ENCODE data around the gene TRNAU1AP.
A peak's percentile ranks its signal among the peaks of the same experiment; 100 is the strongest.
"Not testable (repeated sequence)": the region's sequence is repeated elsewhere in the genome, so short reads cannot be mapped to it uniquely, and the experiment has no call there.

TRNAU1AP gene

DNA sequence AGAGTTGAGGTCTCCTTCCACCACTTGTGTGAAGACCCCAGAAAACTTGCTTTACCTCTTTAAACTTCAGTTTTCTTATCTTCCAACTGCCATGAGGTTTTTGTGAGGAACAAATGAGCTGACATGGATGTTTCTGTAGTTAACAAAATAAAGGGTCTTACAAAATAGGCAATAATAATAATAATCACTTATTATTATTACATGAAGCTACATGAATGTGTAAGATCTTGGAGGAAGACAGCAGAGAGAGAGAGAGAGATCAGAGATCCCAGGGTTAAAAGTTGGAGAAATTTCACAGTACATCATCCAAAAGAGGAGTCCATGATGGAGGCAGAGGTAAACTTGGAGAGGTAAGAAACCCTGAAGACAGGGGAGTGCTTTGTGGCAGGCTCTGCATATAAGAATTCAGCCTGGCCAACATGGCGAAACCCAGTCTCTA lies 36.3 kb upstream of the TRNAU1AP start:
- no peaks in the 10 kb centered on the region for H3K9me3 Mint-ChIP-seq
- H3K27ac Mint-ChIP-seq, result peak overlapping the region; percentile 56
- H3K4me1 Mint-ChIP-seq, result peaks cover 50% of the 10 kb centered on the region
- H3K4me3 Mint-ChIP-seq, result no peak overlapping the region
- no peaks in the 10 kb centered on the region for H3K27me3 Mint-ChIP-seq
- H3K36me3 Mint-ChIP-seq, result peaks cover 34% of the 10 kb centered on the region
- CTCF ChIA-PET, result interaction anchor here (0.7 to 2.5 kb wide), 6 partner anchors 63 to 470 kb away, joined by 3 to 9 read pairs (median 4); no protein-coding TSS in a partner anchor
- DNase-seq, result no peak

DNA sequence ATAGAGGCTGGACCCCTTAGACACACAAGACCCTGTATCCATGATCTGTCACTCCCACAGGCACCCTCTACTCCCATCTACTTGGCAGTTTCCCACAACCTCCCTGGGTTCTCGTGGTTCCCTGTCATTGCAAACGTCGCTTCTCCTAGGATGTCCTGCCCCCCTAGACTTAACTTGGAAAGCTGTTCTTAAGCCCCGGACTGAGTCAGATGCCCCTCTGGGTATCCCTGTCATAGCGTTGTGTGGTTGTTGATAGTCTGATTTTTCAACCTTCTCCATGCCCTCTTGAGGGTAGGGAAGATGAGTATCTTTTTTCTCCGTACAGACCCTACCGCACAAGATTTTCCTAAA lies 35.3 kb upstream of the TRNAU1AP start:
- DNase-seq, result no peak
- H3K27ac Mint-ChIP-seq, result peak overlapping the region; percentile 91
- H3K4me1 Mint-ChIP-seq, result peaks cover 46% of the 10 kb centered on the region
- H3K27me3 Mint-ChIP-seq, result no peaks in the 10 kb centered on the region
- H3K4me3 Mint-ChIP-seq, result peak overlapping the region; percentile 86
- H3K36me3 Mint-ChIP-seq, result peaks cover 29% of the 10 kb centered on the region
- CTCF ChIA-PET, result interaction anchor here (1.5 to 2.5 kb wide), 5 partner anchors 9 to 360 kb away, joined by 3 to 9 read pairs (median 5); no protein-coding TSS in a partner anchor
- H3K9me3 Mint-ChIP-seq, result no peaks in the 10 kb centered on the region

DNA sequence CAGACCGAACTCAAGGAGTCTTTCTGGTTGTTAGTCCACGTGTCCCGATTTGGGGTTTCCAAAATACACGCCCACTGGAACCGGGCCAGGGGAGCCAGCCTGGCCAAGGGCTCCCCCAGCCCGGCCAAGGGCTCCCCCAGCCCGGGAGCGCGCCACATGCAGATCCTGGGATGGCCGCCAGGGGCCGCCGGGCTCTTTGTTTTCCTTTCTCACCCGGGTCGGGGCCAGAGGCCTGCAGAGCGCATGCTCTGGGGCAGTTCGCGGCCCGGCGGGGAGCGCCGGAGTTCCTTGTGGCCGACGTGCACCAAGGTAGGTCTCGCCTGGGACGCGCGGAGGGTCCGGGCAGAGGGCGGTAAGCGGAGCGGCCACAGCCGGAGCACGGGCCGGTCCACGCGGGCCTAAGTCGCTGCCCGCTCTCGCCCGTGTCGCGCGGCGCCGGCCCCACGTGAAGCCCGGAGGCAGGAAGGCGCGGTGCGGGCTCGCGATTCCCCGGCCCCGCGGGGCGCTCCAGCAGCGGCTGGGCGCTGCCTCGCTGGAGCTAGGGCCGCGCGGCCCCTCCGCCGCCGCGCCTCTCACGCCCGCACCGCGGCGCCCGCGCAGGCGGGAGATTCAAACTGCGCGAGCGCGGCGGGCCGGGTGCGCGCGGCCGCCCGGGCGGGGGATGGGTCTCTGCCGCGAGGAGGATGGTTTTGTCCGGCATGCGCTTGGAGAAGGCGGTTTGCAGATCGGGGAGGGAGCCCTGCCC lies 34.7 kb upstream of the TRNAU1AP start:
- Mint-ChIP-seq H3K4me3 (peak overlapping the region; percentile 86), H3K27ac (peak overlapping the region; percentile 91), H3K36me3 (peaks cover 27% of the 10 kb centered on the region), H3K27me3 (no peaks in the 10 kb centered on the region), H3K9me3 (no peaks in the 10 kb centered on the region), H3K4me1 (peaks cover 46% of the 10 kb centered on the region)
- CTCF ChIA-PET, result interaction anchor here (0.7 to 2.0 kb wide), 10 partner anchors 8 to 364 kb away, joined by 3 to 5 read pairs (median 3); partner anchors contain the start of gene YTHDF2
- peak; percentile 92 for DNase-seq

- Mint-ChIP-seq H3K9me3 (no peaks in the 10 kb centered on the region), H3K4me1 (peaks cover 51% of the 10 kb centered on the region), H3K4me3 (peak overlapping the region; percentile 77), H3K36me3 (peaks cover 28% of the 10 kb centered on the region), H3K27me3 (no peaks in the 10 kb centered on the region), H3K27ac (peak overlapping the region; percentile 87)
- DNase-seq, result peak; percentile 54
- CTCF ChIA-PET, result interaction anchor here (0.7 to 2.0 kb wide), 10 partner anchors 9 to 363 kb away, joined by 3 to 5 read pairs (median 3); partner anchors contain the start of gene YTHDF2
Measured at GRCh38 chr1:28518745-28519341, 34.0 kb upstream of the TRNAU1AP start.

- Mint-ChIP-seq H3K4me3 (peak overlapping the region; percentile 55), H3K4me1 (peaks cover 46% of the 10 kb centered on the region), H3K27me3 (no peaks in the 10 kb centered on the region), H3K27ac (peak overlapping the region; percentile 42), H3K36me3 (peaks cover 28% of the 10 kb centered on the region), H3K9me3 (no peaks in the 10 kb centered on the region)
- no peak for DNase-seq
- CTCF ChIA-PET, result interaction anchor here (0.8 kb wide), 1 partner anchor 83 kb away, joined by 3 read pairs; no protein-coding TSS in a partner anchor
Measured at GRCh38 chr1:28519946-28520725, 32.7 kb upstream of the TRNAU1AP start.

DNA sequence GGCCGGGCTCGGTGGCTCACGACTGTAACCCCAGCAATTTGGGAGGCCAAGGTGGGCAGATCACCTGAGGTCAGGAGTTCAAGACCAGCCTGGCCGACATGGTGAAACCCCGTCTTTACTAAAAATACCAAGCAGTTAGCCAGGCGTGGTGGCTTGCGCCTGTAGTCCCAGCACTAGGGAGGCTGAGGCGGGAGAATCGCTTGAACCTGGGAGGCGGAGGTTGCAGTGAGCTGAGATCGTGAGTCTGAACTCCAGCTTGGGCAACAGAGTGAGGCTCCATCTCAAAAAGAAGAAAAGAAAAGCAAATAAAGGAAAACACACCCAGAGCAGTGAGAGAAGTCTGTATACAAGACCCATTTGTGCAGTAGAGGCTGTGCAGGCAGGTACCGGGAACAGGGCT lies 32.1 kb upstream of the TRNAU1AP start:
- not testable (repeated sequence) for DNase-seq

DNA sequence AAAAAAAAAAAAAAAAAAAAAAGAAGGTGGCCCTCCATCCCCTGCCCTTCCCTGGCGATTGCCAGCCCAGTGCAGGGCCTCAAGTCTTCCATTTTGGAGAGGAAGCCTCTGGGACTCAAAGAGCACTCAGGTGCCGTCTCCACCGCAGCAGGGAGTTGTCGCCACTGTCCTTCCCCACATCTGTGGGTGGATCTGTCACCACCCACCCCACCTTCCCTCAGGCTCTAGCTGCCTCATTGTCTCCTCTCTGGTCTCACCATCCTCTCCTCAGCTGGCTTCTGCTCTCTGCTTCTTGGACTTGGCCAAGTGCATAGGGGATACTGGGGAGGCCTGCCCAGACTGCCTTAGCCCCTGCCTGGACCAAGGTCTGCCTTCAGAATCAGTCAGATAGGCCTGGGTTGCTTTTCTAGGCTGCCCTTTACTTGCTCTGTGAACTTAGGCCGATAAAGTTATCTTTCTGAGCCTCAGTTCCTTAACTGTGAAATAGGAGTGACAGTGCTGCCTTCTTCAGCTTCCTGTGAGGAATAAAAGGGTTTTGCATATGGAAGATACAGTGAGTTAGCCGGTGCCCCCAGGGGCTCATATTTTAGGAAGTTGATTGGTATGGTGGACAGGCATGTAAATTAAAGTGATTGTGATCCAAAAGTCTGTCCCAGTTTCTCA lies 31.3 kb upstream of the TRNAU1AP start:
- CTCF ChIA-PET, result interaction anchor here (1.3 kb wide), 1 partner anchor 30 kb away, joined by 3 read pairs; no protein-coding TSS in a partner anchor
- peak overlapping the region; percentile 52 for H3K27ac Mint-ChIP-seq
- no peak overlapping the region for H3K4me3 Mint-ChIP-seq
- no peak for DNase-seq
- no peaks in the 10 kb centered on the region for H3K9me3 Mint-ChIP-seq
- peaks cover 28% of the 10 kb centered on the region for H3K36me3 Mint-ChIP-seq
- peaks cover 44% of the 10 kb centered on the region for H3K4me1 Mint-ChIP-seq
- H3K27me3 Mint-ChIP-seq, result no peaks in the 10 kb centered on the region

More for the DNA sequence above, 32.1 kb upstream of the TRNAU1AP start:
- not testable (repeated sequence) for H3K9me3 Mint-ChIP-seq, H3K27me3 Mint-ChIP-seq, H3K27ac Mint-ChIP-seq, H3K4me3 Mint-ChIP-seq
- H3K36me3 Mint-ChIP-seq, result peaks cover 29% of the 10 kb centered on the region
- peaks cover 46% of the 10 kb centered on the region for H3K4me1 Mint-ChIP-seq
- CTCF ChIA-PET, result interaction anchor here (1.3 kb wide), 1 partner anchor 31 kb away, joined by 3 read pairs; no protein-coding TSS in a partner anchor

DNA sequence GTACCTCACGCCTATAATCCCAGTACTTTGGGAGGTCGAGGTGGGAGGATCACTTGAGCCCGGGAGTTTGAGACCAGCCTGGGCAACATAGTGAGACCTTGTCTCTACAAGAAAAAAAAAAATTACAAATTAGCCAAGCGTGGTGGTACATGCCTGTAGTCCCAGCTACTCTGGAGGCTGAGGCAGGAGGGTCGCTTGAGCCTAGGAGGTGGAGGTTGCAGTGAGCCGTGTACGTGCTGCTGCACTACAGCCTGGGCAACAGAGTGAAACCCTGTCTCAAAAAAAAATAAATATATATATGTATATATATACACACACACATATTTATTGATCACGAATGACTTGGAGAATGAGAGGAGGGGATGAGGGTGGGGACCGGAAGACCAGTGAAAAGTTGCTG lies 30.3 kb upstream of the TRNAU1AP start:
- H3K27me3 Mint-ChIP-seq, H3K4me3 Mint-ChIP-seq, H3K9me3 Mint-ChIP-seq, DNase-seq, H3K27ac Mint-ChIP-seq: not testable (repeated sequence)
- Mint-ChIP-seq H3K36me3 (peaks cover 24% of the 10 kb centered on the region), H3K4me1 (peaks cover 38% of the 10 kb centered on the region)
- CTCF ChIA-PET, result interaction anchor here (0.6 kb wide), 1 partner anchor 241 kb away, joined by 3 read pairs; no protein-coding TSS in a partner anchor

DNA sequence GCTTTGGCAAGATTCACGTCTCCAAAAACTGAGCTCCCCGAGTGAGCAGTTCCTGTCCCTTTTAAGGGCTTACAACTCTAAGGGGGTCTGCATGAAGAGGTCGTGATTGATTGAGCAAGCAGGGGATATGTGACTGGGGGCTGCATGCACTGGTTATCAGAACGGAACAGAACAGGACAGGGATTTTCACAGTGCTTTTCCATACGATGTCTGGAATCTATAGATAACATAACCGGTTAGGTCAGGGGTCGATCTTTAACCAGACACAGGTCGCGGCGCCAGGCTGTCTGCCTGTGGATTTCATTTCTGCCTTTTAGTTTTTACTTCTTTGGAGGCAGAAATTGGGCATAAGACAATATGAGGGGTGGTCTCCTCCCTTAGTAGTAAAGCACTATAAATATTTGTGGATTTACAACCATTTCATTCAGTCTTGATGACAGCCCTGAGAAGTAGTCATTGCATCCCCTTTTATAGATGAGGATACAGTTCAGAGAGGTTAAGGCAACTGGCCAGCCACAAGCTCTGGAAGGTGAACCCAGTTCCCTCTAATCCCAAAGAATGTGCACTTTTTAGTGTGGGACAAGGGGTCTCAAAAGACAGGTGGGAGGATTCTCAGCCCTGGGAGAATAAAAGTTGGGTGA lies 27.8 kb upstream of the TRNAU1AP start:
- H3K9me3 Mint-ChIP-seq, H3K27me3 Mint-ChIP-seq, H3K4me3 Mint-ChIP-seq, H3K27ac Mint-ChIP-seq, CTCF ChIA-PET, DNase-seq: not testable (repeated sequence)
- Mint-ChIP-seq H3K4me1 (peaks cover 21% of the 10 kb centered on the region), H3K36me3 (peaks cover 24% of the 10 kb centered on the region)

GRCh38 chr1:28526886-28527285 lies 26.0 kb upstream of the TRNAU1AP start:
- CTCF ChIA-PET, result no interaction called here
- Mint-ChIP-seq H3K27me3 (no peaks in the 10 kb centered on the region), H3K9me3 (no peaks in the 10 kb centered on the region), H3K4me1 (peaks cover 11% of the 10 kb centered on the region), H3K4me3 (no peak overlapping the region), H3K36me3 (peaks cover 33% of the 10 kb centered on the region), H3K27ac (no peak overlapping the region)
- DNase-seq, result no peak

DNA sequence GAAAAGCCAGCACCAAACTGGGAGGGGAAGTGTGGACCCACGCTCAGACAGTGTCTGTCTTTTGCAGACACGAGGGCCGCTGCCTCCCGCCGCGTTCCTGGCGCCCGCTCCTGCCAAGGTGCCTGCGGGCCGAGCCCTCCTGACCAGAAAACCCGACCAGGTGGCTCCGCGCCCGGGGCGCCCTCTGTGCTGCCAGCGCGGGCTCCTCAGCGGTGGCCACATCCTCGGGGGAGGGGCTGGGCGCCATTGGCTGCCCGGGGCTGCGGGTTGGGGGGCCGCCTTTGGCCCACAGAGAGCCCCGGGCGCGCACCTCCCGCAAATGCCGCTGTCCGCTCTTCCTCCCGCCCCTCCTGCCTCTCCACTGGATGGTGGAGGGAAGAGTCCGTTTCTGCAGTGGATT lies 22.4 kb upstream of the TRNAU1AP start:
- Mint-ChIP-seq H3K4me3 (no peak overlapping the region), H3K4me1 (no peaks in the 10 kb centered on the region), H3K9me3 (no peaks in the 10 kb centered on the region), H3K27ac (no peak overlapping the region), H3K27me3 (no peaks in the 10 kb centered on the region), H3K36me3 (peaks cover 39% of the 10 kb centered on the region)
- CTCF ChIA-PET, result interaction anchor here (0.6 kb wide), 1 partner anchor 159 kb away, joined by 3 read pairs; no protein-coding TSS in a partner anchor
- no peak for DNase-seq

- H3K27ac Mint-ChIP-seq, result no peak overlapping the region
- H3K27me3 Mint-ChIP-seq, result no peaks in the 10 kb centered on the region
- H3K9me3 Mint-ChIP-seq, result no peaks in the 10 kb centered on the region
- no peak for DNase-seq
- no peaks in the 10 kb centered on the region for H3K4me1 Mint-ChIP-seq
- peaks cover 60% of the 10 kb centered on the region for H3K36me3 Mint-ChIP-seq
- no peak overlapping the region for H3K4me3 Mint-ChIP-seq
- CTCF ChIA-PET, result no interaction called here
Measured at GRCh38 chr1:28534671-28535070, 18.2 kb upstream of the TRNAU1AP start.

DNA sequence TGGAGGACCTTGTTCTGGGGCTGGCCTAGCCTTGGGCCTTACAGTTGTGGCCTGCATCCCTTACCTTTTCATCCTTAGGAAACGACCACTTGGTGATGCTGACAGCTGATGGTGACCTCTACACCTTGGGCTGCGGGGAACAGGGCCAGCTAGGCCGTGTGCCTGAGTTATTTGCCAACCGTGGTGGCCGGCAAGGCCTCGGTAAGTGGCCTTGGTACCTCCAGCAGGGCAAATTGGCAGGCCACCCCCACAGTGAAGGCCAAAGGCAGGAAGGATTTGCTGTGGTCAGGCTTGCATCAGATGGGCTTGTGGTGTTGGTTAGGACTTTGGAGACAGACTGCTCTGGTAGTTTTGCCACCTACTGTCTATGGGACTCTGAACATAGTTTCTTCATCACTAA lies 17.7 kb upstream of the TRNAU1AP start:
- Mint-ChIP-seq H3K4me1 (no peaks in the 10 kb centered on the region), H3K36me3 (peaks cover 57% of the 10 kb centered on the region), H3K27ac (no peak overlapping the region), H3K4me3 (no peak overlapping the region), H3K9me3 (no peaks in the 10 kb centered on the region), H3K27me3 (no peaks in the 10 kb centered on the region)
- DNase-seq, result no peak
- CTCF ChIA-PET, result no interaction called here
